GM23248 (cell line): ENCODE results near the gene IL1F10.

Source experiments
- EZH2 ChIP-seq: fragments of 200-600 bp; sonication (generic); IDR thresholded peaks from 2 replicates; pipeline ENCODE4 v1.6.1; 2018; ENCODE audit warnings: antibody characterized with exemption, mild to moderate bottlenecking; ENCODE audit not compliant: insufficient read depth, poor library complexity, severe bottlenecking
- EZH2phosphoT487 ChIP-seq: fragments of 200-600 bp; sonication (generic); IDR thresholded peaks from 2 replicates; pipeline ENCODE4 v1.6.1; 2018; ENCODE audit warnings: antibody characterized with exemption, moderate library complexity, mild to moderate bottlenecking, low read depth; ENCODE audit not compliant: insufficient read depth

DNA sequence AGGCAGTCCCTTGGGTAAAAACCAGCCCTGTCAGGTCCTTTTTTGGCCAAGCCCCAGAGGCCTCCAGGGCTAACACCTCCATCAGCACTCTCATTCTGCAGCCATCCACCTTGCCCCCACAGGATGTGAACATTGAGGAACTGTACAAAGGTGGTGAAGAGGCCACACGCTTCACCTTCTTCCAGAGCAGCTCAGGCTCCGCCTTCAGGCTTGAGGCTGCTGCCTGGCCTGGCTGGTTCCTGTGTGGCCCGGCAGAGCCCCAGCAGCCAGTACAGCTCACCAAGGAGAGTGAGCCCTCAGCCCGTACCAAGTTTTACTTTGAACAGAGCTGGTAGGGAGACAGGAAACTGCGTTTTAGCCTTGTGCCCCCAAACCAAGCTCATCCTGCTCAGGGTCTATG, 7.3 kb downstream of the IL1F10 start:
- no peak for TF ChIP-seq EZH2phosphoT487
- no peak for TF ChIP-seq EZH2
